OCI-LY7 (cell line): ENCODE results near the gene MYO18A.

Source experiments
- EZH2phosphoT487 ChIP-seq: fragments of 200-600 bp; sonication (generic); IDR thresholded peaks from 2 replicates; pipeline ENCODE4 v1.6.1; 2018; ENCODE audit warnings: low read depth, borderline replicate concordance, mild to moderate bottlenecking, mixed run types, antibody characterized with exemption, low read length, moderate library complexity, mixed read lengths
- TF ChIP-seq, protein P1 (sequence below): fragments of 200-600 bp; sonication (generic); conservative IDR thresholded peaks from 2 replicates; pipeline ENCODE4 v1.5.1; 2014; ENCODE audit warnings: mild to moderate bottlenecking, antibody characterized with exemption, low read length, moderate library complexity, mixed read lengths

DNA sequence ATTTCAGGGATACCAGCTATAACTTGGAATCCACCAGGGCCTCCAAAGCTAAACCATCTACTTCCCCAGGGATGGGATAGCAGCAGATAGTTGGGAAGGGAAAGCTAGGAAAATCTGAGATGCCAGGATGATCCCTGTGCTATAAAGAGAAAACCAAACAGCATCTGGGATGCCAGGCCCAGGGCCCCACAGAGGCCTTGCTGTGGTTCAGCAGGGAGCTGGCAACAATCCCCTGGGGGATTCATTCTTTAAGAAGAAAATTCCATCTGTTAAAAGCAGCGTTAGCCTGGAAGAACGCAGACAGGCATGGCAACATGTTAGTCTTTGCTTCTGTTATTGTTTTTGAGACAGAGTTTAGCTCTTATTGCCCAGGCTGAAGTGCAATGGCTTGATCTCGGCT lies 16.6 kb downstream of the MYO18A start:
- TF ChIP-seq, protein P1, sequence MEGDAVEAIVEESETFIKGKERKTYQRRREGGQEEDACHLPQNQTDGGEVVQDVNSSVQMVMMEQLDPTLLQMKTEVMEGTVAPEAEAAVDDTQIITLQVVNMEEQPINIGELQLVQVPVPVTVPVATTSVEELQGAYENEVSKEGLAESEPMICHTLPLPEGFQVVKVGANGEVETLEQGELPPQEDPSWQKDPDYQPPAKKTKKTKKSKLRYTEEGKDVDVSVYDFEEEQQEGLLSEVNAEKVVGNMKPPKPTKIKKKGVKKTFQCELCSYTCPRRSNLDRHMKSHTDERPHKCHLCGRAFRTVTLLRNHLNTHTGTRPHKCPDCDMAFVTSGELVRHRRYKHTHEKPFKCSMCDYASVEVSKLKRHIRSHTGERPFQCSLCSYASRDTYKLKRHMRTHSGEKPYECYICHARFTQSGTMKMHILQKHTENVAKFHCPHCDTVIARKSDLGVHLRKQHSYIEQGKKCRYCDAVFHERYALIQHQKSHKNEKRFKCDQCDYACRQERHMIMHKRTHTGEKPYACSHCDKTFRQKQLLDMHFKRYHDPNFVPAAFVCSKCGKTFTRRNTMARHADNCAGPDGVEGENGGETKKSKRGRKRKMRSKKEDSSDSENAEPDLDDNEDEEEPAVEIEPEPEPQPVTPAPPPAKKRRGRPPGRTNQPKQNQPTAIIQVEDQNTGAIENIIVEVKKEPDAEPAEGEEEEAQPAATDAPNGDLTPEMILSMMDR = no peak
- TF ChIP-seq EZH2phosphoT487 = no peak
